ENCODE data around the gene CCNC. TPM values are rescaled to one million over a fixed set of nuclear protein-coding genes. Genes with fewer than 3 reads are reported as not detected.

The CCNC gene
- polyA plus RNA-seq, 2 of the 4 experiments (the other 2 are of a cell fraction) = 43.6 to 60.3 TPM

- FAIRE-seq (no peak), DNase-seq (ENCODE audit: low read depth in 1 of 2, low spot score in 1 of 2) (no peak), ATAC-seq (no peak)
- Histone ChIP-seq H3K4me1 (no peaks in the 10 kb centered on the region), H3K27ac (no peak overlapping the region), H3K4me2 (no peak overlapping the region), H3K9me3 (no peaks in the 10 kb centered on the region), H3K4me3 (no peak overlapping the region)
- CTCF ChIA-PET = no interaction called here
- POLR2A ChIA-PET = no interaction called here
- WGBS (ENCODE audit: missing lambda C conversion rate) = 3% methylated on average over 2 of the region's 2 CpGs
- no peak for TF ChIP-seq SREBF2 (IDR thresholded peaks at IDR 0.05)
- TF ChIP-seq HOXB13 (CRISPR knock-in tag; IDR thresholded peaks at IDR 0.05; ENCODE audit: low read depth) = no peak
- TF ChIP-seq EHF (CRISPR knock-in tag; IDR thresholded peaks at IDR 0.05) = no peak
- TF ChIP-seq CBX2 (IDR thresholded peaks at IDR 0.05; ENCODE audit: borderline replicate concordance, low read depth) = no peak
Measured at GRCh38 chr6:99617131-99617530, 48.7 kb upstream of the CCNC start.

GRCh38 chr6:99614430-99615186 is 46.1 kb upstream of the CCNC start:
- TF ChIP-seq USF2 (IDR thresholded peaks at IDR 0.05) = no peak
- no peak for TF ChIP-seq RAD21 (conservative IDR thresholded peaks at IDR 0.05 in 1 of 2, IDR thresholded peaks at IDR 0.05 in 1 of 2)
- no peak for TF ChIP-seq ZSCAN20 (CRISPR knock-in tag; IDR thresholded peaks at IDR 0.05)
- TF ChIP-seq CBX2 (IDR thresholded peaks at IDR 0.05; ENCODE audit: borderline replicate concordance, low read depth) = no peak
- TF ChIP-seq RNF2 (IDR thresholded peaks at IDR 0.05; ENCODE audit: borderline replicate concordance, low read depth) = 0 out of 2 replicates have a peak, but pooled peaks have one; percentile 32
- TF ChIP-seq HOXB13 (CRISPR knock-in tag; IDR thresholded peaks at IDR 0.05; ENCODE audit: low read depth) = no peak
- Histone ChIP-seq H3K9me3 (no peaks in the 10 kb centered on the region), H3K4me2 (peak overlapping the region; percentile 78), H3K4me1 (no peaks in the 10 kb centered on the region), H3K27ac (peak overlapping the region in 1 of 2 experiments; percentile 82; a peak in 4 of 6 replicates), H3K4me3 (peak overlapping the region; percentile 57)
- ATAC-seq = peak; percentile 75 to 78
- no peak for FAIRE-seq
- DNase-seq (ENCODE audit: low read depth in 1 of 2, low spot score in 1 of 2) = peak; percentile 46 to 51
- ChIA-PET POLR2A (interaction anchor here (1.4 kb wide), 1 partner anchor 46 kb away, joined by 6 read pairs; the partner anchor contains the start of gene CCNC), CTCF (interaction anchor here (0.9 to 2.5 kb wide), 4 partner anchors 11 to 140 kb away, joined by 3 to 18 read pairs (median 7); no protein-coding TSS in a partner anchor)
- 36% methylated on average over 12 of the region's 55 CpGs for WGBS (ENCODE audit: missing lambda C conversion rate)

- Histone ChIP-seq H3K4me2 (peak overlapping the region; percentile 78), H3K27ac (peak overlapping the region; percentile 72 to 82), H3K4me3 (peak overlapping the region; percentile 57), H3K9me3 (no peaks in the 10 kb centered on the region), H3K4me1 (no peaks in the 10 kb centered on the region)
- ChIA-PET POLR2A (interaction anchor here (1.0 to 1.4 kb wide), 2 partner anchors 45 kb away, joined by 4 to 6 read pairs; partner anchors contain the start of gene CCNC), CTCF (interaction anchor here (0.9 to 2.5 kb wide), 5 partner anchors 9 to 140 kb away, joined by 3 to 18 read pairs (median 4); no protein-coding TSS in a partner anchor)
- peak; percentile 16 to 17 for DNase-seq (ENCODE audit: low read depth in 1 of 2, low spot score in 1 of 2)
- no peak for FAIRE-seq
- WGBS (ENCODE audit: missing lambda C conversion rate) = 0% methylated on average over 7 of the region's 82 CpGs
- ATAC-seq = peak; percentile 85 to 86
- TF ChIP-seq FOSL2 (IDR thresholded peaks at IDR 0.05) (no peak), FOSL2 (CRISPR knock-in tag; IDR thresholded peaks at IDR 0.05) (no peak), E2F6 (IDR thresholded peaks at IDR 0.05; ENCODE audit: borderline replicate concordance, low read depth) (peak; percentile 77), POLR2A (IDR thresholded peaks at IDR 0.05; ENCODE audit: low read length) (peak; percentile 24; the same call in 1 of the 2 replicates), MAX (IDR thresholded peaks at IDR 0.05) (peak; percentile 88)
Measured at GRCh38 chr6:99613705-99614429, 45.4 kb upstream of the CCNC start.

- DNase-seq (ENCODE audit: low read depth in 1 of 2, low spot score in 1 of 2) = peak; percentile 31 to 66
- no CpG with 5 or more reads among the region's 37 CpGs for WGBS (ENCODE audit: missing lambda C conversion rate)
- no peak for FAIRE-seq
- peak; percentile 46 for TF ChIP-seq CTCF (IDR thresholded peaks at IDR 0.05)
- TF ChIP-seq GATA3 (IDR thresholded peaks at IDR 0.05; ENCODE audit: borderline replicate concordance) = no peak
- TF ChIP-seq ZSCAN20 (CRISPR knock-in tag; IDR thresholded peaks at IDR 0.05) = no peak
- TF ChIP-seq EHF (CRISPR knock-in tag; IDR thresholded peaks at IDR 0.05) = no peak
- TF ChIP-seq ZC3H11A (IDR thresholded peaks at IDR 0.05) = no peak
- TF ChIP-seq RAD21 (conservative IDR thresholded peaks at IDR 0.05 in 1 of 2, IDR thresholded peaks at IDR 0.05 in 1 of 2) = peak in 1 of 2 experiments; percentile 15; a peak in 1 of 5 replicates
- TF ChIP-seq POLR2A (IDR thresholded peaks at IDR 0.05; ENCODE audit: low read length) = no peak
- POLR2A ChIA-PET = interaction anchor here (1.0 kb wide), 1 partner anchor 45 kb away, joined by 4 read pairs; the partner anchor contains the start of gene CCNC
- peak overlapping the region; percentile 72 to 82 for H3K27ac ChIP-seq
- ATAC-seq = peak; percentile 81 to 90
- CTCF ChIA-PET = interaction anchor here (0.6 to 2.5 kb wide), 5 partner anchors 8 to 91 kb away, joined by 3 to 18 read pairs (median 4); no protein-coding TSS in a partner anchor
- no peaks in the 10 kb centered on the region for H3K4me1 ChIP-seq
- H3K4me2 ChIP-seq = peak overlapping the region; percentile 78
- no peaks in the 10 kb centered on the region for H3K9me3 ChIP-seq
- H3K4me3 ChIP-seq = peak overlapping the region; percentile 57
Measured at GRCh38 chr6:99613409-99613704, 44.9 kb upstream of the CCNC start.
